A549 (cell line): ENCODE data around the gene LDAF1.

Experiments
- BHLHE40 ChIP-seq: IDR thresholded peaks from 2 replicates; pipeline ENCODE4 v1.6.1; 2012; ENCODE audit warnings: low read depth, low read length, inconsistent platforms
- CHD2 ChIP-seq: fragments of 150-350 bp; IDR thresholded peaks from 2 replicates; pipeline ENCODE4 v1.6.1; 2014; ENCODE audit warnings: low read length; ENCODE audit not compliant: partially characterized antibody
- EP300 ChIP-seq, 2 experiments: fragments of >200 bp; sonication (Bioruptor Twin); formaldehyde crosslinking; IDR thresholded peaks; 2 replicates in 1 of 2; 3 replicates in 1 of 2; pipeline ENCODE4 v1.6.1; 2016 to 2017
- KDM5A ChIP-seq: fragments of 200-600 bp; sonication (generic); IDR thresholded peaks from 2 replicates; pipeline ENCODE4 v1.6.1; 2016; ENCODE audit warnings: antibody characterized with exemption, mild to moderate bottlenecking
- POLR2A ChIP-seq: IDR thresholded peaks from 2 replicates; pipeline ENCODE4 v1.6.1; 2012; ENCODE audit warnings: mild to moderate bottlenecking, low read length
- RAD21 ChIP-seq, 2 experiments: fragments of >200 bp in 1 of 2; sonication (Bioruptor Twin) in 1 of 2; formaldehyde crosslinking in 1 of 2; IDR thresholded peaks in 1 of 2; conservative IDR thresholded peaks in 1 of 2; 2 replicates in 1 of 2; 3 replicates in 1 of 2; pipeline ENCODE4 v1.6.1; 2012 to 2018; ENCODE audit warnings: inconsistent platforms in 1 of 2
- RFX5 ChIP-seq: fragments of 450-650 bp; IDR thresholded peaks from 2 replicates; pipeline ENCODE4 v1.7.1; 2014; ENCODE audit warnings: antibody characterized with exemption, mild to moderate bottlenecking, moderate library complexity
- SMC3 ChIP-seq: fragments of >200 bp; sonication (Bioruptor Twin); formaldehyde crosslinking; IDR thresholded peaks from 3 replicates; pipeline ENCODE4 v1.6.1; 2018; ENCODE audit warnings: inconsistent platforms
- TF ChIP-seq, protein P1 (sequence below): fragments of 450-650 bp; IDR thresholded peaks from 2 replicates; pipeline ENCODE4 v1.6.1; 2014; ENCODE audit warnings: antibody characterized with exemption
- TF ChIP-seq, protein P2 (sequence below): fragments of >200 bp; sonication (Bioruptor Twin); formaldehyde crosslinking; IDR thresholded peaks from 3 replicates; pipeline ENCODE4 v1.5.1; 2016

DNA sequence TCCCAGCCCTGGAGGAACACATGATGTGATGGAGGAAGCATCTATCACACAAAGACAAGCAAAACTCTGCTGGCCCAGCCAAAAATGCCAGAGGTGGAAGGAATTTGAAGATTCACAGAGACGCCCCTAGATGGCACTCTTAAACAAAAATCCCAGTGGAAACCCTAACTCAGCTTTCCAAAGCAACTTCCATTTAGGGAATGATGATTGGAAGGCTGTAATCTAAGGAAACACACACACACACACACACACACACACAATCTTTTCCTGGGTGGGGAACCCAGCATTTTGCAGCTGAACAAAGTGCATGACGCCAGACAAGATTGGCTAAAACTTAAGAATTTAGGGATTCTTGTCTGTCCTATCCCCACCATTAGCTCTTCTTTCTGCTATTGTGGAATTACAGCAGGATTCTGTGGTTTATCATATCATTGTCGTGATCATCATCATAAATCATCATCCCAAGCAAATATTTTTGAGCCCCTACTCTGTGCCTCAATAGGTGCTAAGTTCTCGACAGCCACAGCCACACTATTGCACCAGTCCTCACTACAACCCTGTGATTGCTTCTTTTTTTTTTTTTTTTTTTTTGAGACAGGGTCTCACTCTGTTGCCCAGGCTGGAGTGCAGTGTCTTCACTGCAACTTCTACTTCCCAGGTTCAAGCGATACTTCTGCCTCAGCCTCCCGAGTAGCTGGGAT lies 1.6 kb upstream of the LDAF1 start:
- peak; percentile 75 for TF ChIP-seq SMC3
- TF ChIP-seq, protein P1, sequence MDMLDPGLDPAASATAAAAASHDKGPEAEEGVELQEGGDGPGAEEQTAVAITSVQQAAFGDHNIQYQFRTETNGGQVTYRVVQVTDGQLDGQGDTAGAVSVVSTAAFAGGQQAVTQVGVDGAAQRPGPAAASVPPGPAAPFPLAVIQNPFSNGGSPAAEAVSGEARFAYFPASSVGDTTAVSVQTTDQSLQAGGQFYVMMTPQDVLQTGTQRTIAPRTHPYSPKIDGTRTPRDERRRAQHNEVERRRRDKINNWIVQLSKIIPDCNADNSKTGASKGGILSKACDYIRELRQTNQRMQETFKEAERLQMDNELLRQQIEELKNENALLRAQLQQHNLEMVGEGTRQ: no peak
- TF ChIP-seq, protein P2, sequence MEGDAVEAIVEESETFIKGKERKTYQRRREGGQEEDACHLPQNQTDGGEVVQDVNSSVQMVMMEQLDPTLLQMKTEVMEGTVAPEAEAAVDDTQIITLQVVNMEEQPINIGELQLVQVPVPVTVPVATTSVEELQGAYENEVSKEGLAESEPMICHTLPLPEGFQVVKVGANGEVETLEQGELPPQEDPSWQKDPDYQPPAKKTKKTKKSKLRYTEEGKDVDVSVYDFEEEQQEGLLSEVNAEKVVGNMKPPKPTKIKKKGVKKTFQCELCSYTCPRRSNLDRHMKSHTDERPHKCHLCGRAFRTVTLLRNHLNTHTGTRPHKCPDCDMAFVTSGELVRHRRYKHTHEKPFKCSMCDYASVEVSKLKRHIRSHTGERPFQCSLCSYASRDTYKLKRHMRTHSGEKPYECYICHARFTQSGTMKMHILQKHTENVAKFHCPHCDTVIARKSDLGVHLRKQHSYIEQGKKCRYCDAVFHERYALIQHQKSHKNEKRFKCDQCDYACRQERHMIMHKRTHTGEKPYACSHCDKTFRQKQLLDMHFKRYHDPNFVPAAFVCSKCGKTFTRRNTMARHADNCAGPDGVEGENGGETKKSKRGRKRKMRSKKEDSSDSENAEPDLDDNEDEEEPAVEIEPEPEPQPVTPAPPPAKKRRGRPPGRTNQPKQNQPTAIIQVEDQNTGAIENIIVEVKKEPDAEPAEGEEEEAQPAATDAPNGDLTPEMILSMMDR: peak; percentile 70
- TF ChIP-seq CHD2: no peak
- no peak for TF ChIP-seq KDM5A
- TF ChIP-seq RFX5: no peak
- no peak for TF ChIP-seq EP300 (IDR thresholded peaks at IDR 0.05)
- TF ChIP-seq BHLHE40: no peak
- no peak for TF ChIP-seq POLR2A
- TF ChIP-seq RAD21 (conservative IDR thresholded peaks at IDR 0.05 in 1 of 2, IDR thresholded peaks at IDR 0.05 in 1 of 2): peak; percentile 87 to 90
